GM12864 (cell line): Measurements from ENCODE around the gene TACC3.

Experiments used
- DNase-seq: peaks from one replicate; pipeline ENCODE4 v3.0.0-alpha.2; 2011; ENCODE audit warnings: low read depth
- H3K4me3 ChIP-seq: 2 replicates; pipeline ENCODE4 v1.5.1; 2011; ENCODE audit warnings: mild to moderate bottlenecking, low read depth, low read length, control low read depth
- CTCF ChIP-seq: IDR thresholded peaks from 2 replicates; pipeline ENCODE4 v1.5.1; 2011; ENCODE audit warnings: low read depth, mild to moderate bottlenecking, moderate library complexity, low read length, control low read depth, inconsistent platforms; ENCODE audit errors: missing control alignments

The TACC3 gene

GRCh38 chr4:1721003-1721665 lies at the start of gene TACC3, which contains the start of gene TMEM129:
Gene TACC3, plus strand, starts transcription at chr4:1721521. Its CDS starts 1,901 bp downstream, at chr4:1723422.
Gene TMEM129, minus strand, starts transcription at chr4:1721323. Its CDS starts 486 bp downstream, at chr4:1720837.
- peak; percentile 92 for DNase-seq
- no peak for TF ChIP-seq CTCF
- H3K4me3 ChIP-seq: peak within 1 kb of the TSS; percentile 82

- no peak for TF ChIP-seq CTCF
- DNase-seq: no peak
- no peak overlapping the region for H3K4me3 ChIP-seq
These were observed 47.6 kb upstream of the TACC3 start for GRCh38 chr4:1673671-1674070.

GRCh38 chr4:1674682-1675081 lies 46.6 kb upstream of the TACC3 start:
- TF ChIP-seq CTCF: no peak
- no peak for DNase-seq
- H3K4me3 ChIP-seq: no peak overlapping the region

GRCh38 chr4:1675136-1675801 lies 46.1 kb upstream of the TACC3 start:
- TF ChIP-seq CTCF: no peak
- no peak overlapping the region for H3K4me3 ChIP-seq
- DNase-seq: no peak

GRCh38 chr4:1675802-1676137 lies 45.6 kb upstream of the TACC3 start:
- DNase-seq: no peak
- no peak overlapping the region for H3K4me3 ChIP-seq
- no peak for TF ChIP-seq CTCF

- DNase-seq: no peak
- no peak for TF ChIP-seq CTCF
- no peak overlapping the region for H3K4me3 ChIP-seq
These were observed 44.5 kb upstream of the TACC3 start for GRCh38 chr4:1676605-1677525.
